Ovary (tissue), 3 donors: ENCODE measurements around the gene TAGLN.

Experiments
- CTCF ChIP-seq, 3 donors: fragments of 450-650 bp in 2 of 3; fragments of 200-600 bp in 1 of 3; IDR thresholded peaks; one replicate each; pipeline versions ENCODE4 v1.5.1 to v1.8.0; 2016 to 2022; ENCODE audit warnings: antibody characterized with exemption in 3 of 3, mild to moderate bottlenecking in 1 of 3
- EP300 ChIP-seq: sonication (generic); formaldehyde crosslinking; IDR thresholded peaks from one replicate; pipeline ENCODE4 v1.6.1; 2017; ENCODE audit warnings: antibody characterized with exemption
- POLR2A ChIP-seq: fragments of 450-650 bp; IDR thresholded peaks from one replicate; pipeline ENCODE4 v1.6.1; 2017; ENCODE audit warnings: antibody characterized with exemption, mild to moderate bottlenecking, moderate library complexity
- donor health status: DM: no; HTN: no; CAD: no.

GRCh38 chr11:117172724-117173421 is 26.3 kb upstream of the TAGLN start:
- TF ChIP-seq POLR2A (no peak), CTCF (IDR thresholded peaks at IDR 0.05) (no peak), EP300 (no peak)
